Renal cortical epithelial cell (primary cell): ENCODE results near the gene MCM3. TPM values are rescaled to one million over a fixed set of nuclear protein-coding genes. Genes with fewer than 3 reads are reported as not detected.

ENCODE experiments used
- DNase-seq: peaks from one replicate; pipeline ENCODE4 v3.0.0-alpha.2; 2011; ENCODE audit warnings: low read depth
- total RNA-seq: library from RNA; depleted of rRNA; stranded (reverse); fragments of >200 nt; gene quantifications from 2 replicates; pipeline ENCODE4 v1.2.3, GENCODE V29; 2014

The MCM3 gene
- total RNA-seq, result 42.2 and 48.6 TPM in 2 replicates

DNA sequence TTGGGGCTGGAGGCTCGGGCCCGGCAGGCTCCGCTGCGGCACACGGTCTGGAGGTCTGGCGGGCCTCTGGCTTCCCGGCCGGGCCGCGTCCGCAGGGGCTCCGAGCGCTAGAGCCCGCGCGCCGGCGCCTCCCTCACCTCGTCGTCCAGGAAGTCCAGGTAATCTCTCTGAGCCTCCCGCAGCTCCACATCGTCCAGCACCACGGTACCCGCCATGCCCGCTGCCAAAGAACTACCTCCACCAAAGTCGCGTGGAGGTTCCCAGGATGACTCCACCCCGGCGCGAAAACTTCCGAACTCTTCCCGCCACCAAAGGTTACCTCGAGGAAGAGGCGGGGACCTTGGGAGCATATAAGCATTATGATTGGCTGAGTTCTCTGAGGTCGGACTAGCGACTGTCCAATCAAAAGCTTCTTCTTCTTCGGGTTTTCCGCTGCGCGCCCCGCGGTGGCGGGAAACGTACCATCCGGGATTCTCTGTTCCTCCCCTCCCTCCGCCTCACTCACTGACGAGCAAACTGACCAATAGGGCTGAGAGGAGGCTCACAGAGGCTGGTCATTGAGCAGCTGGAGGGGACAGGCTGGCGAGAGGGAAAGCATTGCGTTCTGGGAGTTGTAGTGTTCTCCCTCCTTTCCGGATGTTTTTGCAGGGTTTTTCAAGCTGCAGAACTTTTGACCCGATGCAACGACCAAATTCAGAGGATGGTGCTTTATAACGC is at the start of gene MCM3:
TSS of gene MCM3 (minus strand) at position 283 of the 717 bp plus-strand sequence. CDS start at position 215, 68 bp downstream.
- peak; percentile 99 for DNase-seq

DNA sequence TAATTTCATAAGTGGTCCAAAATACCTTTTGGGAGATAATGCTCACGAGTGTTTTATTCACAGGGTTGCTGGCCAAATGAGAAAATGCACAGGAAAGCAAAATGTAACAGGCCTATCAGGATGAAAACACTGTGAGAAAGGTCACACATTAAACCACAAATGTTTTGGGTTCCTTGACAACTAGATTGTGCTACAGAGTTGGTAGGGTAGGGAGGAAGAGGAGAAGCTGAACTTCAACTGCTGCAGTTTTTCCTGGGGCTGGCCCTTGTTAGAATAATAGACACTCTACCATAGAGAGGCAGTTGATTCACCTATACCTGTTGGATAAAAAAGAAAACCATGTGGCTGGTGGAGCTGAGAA is 49.3 kb upstream of the MCM3 start:
- DNase-seq, result no peak

DNA sequence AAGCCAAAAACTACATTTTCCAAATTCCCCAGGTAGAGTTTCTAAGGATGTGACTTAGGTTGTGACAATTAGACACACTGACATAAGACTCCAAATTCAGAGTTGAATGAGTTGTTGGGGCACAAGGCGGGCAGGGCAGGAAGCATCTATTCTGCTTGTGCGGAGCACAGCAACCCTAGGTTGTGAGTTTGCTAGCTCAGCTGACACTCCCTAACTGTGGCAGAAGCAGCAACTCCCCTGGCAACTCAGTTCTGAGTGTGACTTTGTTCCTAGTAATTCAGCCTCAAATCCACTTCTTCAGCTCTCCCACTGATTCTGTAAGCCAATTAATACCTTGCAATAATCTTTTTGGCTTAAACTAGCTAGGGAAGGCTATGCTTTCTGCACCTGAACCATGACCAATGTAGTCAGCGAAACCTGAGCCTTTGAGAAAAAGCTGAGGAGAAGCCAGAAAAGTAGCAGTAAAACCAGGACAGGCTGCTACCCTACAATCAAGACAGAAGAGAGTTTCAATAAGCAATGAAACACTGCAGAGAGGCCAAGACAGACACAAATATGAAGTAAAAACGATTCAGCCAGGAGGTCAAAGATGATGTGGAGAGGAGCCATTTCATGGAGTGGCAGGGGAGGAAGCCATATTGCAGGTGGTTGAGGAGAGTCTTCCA is 47.4 kb upstream of the MCM3 start:
- DNase-seq, result no peak

DNA sequence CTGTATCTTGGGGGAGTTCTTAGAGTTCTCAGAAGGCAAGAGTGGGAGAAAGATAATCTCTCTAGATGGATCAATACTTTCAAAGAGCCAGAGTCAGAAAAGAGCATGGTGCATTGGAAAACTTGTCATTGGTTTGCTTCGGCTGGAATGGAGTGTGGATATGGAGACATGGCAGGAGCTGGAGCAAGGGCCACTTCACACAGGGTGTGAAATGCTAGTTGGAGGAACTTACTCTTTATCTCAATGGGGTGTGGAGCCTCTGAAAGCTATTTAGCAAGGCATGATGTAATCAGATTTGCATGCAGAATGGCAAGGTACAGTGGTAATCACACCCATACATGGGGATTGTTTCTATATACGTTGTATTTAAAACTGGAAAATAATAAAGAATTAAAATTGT is 45.9 kb upstream of the MCM3 start:
- DNase-seq, result no peak

DNA sequence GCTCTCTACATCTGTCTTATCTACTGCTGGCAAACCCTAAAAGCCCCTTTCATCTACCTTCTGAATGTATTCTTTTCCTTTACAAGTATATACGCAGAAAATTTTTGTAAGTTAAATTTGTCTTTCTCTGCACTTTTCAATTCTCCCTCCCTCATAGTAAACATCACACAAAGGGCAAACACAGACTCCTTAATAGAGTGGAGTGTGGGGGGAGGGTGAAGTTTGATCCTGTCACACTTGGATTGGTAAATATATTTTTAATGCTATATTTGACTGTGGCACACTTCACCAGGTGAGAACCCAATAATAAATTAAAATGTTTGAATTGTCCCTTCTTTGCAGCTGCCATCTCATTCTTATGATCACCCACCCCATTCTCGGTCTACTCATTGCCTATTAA is 44.2 kb upstream of the MCM3 start:
- DNase-seq, result no peak

DNA sequence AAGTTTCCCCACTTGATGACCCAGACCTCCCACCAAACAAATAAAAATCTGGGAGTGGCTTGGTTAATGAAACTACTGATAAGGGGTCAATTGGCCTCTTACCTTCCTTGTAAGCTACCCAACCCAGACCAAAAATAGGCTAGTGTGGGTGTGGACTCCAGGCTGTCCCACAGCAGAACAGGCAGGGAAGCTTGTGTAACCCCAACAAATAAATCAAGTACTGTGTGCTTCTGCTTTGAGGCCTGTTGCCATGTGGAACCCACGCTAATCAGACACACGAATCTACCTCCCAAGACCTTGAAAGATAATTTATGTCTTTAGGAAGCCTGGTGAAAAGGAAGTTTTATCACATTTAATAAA is 43.7 kb upstream of the MCM3 start:
- DNase-seq, result no peak

DNA sequence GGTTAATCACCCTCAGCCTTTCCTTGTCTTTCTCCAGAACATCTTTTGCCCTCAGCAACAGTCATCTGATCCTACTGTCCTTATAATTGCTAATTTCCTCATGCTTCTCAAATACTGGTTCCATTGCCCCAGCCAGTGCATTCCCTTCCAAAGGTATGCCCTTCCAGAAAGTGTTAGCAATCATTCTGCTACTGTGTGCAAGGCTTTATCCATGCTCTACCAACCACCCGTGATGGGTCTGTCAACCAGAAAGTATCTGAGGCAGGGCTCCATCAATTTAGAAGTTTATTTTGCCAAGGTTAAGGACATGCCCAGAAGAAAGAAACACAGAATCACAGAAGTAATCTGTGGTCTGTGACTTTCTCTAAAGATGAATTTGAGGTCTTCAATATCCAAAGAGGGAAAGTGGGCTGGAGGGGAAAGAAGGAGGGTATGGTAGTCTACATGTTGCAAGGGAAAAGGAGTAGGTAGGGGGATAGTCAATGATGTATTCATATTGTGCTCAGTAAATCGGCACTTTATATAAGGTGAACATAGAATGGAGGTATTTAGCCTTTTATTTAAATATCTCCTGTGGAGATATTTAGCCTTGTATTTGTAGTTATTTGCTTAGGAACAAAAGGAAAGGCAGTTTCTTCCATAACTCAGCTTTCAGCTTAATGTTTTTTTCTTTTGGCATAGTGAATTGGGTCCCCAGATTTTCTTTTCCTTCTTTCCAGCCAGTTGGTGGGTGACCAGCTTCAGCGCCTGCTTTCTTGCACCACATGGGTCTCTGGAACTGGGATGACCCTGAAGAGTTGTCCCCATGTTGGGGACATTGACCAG is 42.2 kb upstream of the MCM3 start:
- peak; percentile 43 for DNase-seq

DNA sequence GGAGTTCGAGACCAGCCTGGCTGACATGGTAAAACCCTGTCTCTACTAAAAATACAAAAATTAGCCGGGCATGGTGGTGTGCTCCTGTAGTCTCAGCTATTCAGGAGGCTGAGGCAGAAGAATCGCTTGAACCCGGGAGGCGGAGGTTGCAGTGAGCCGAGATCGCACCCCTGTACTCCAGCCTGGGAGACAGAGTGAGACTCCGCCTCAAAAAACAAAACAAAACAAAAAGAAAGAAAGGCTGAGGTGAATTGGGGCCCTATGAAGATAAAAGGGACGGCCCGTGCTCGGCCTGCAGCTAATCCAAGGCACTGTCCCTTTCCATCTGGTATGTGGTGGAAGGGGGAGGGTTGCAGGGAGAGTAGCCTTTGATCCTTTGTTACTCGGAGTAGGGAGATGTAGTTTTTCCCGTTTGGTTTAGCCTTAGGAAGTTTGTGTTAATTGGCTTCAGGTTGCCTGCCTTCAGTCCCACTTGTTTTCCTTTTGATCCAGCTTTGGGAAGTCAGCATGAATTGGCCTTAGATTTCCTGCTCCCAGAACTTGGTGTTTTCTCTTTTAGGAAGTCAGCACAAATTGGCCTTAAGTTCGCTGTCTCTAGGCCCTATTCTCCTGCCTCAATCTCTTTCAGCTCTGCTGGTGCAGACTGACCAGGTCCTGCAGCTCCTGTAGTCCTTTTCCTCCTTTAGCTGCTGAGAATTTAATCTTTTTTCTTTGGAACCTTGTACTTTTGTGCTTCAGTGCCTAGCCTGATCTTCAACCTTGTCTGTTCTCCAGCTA is 41.3 kb upstream of the MCM3 start:
- DNase-seq, result no peak

DNA sequence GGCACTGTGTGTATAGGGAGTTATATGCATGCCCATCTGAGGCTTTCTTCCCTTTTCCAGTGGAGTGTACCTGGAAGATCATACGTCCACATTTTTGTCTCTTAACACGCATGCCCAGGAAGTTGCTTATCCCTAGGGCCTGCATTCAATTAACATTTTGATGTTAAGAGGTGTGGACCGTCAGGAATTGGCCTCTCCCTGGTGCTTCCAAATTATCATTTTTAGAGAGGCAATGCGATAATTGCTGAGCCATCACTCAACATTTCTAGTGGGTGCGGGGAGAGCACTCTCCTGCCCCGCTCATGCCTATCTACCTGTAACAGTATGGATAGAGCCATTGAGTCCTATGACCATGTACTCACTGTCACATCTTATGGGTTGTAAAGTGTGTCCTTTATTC is 39.6 kb upstream of the MCM3 start:
- no peak for DNase-seq

DNA sequence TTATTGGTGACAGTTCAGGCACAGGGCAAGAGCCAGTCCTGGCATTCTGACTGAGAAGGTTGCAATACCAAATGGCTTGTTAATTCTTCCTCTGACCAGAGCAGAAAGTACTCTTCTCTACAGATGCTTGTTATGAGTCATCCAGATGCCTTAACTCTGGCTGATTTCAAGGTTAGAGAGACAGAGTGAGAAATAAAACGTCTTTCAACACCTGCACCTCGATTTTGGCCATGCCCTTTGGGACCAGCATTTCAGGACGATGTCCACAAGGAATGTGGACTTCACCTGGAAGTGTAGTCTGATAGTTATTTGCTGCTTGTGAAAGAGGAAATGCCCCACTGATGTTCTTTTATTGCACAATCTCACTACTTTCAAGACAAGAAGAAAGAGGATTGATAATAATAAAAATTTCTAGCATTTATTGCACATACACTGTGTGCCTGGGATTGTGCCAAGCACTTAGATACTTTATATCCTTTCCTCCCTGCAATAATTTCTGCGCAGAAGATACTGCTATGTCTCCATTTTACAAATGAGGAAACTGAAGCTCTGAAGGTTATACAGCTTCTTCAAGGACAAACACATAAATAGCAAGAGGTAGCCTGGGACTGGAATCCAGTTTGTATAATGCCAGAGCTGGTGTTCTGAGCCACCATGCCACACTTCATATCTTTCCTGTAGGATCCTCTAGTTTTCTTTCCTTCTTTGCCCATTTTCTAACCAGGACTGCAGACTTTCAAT is 33.5 kb upstream of the MCM3 start:
- peak; percentile 77 for DNase-seq

DNA sequence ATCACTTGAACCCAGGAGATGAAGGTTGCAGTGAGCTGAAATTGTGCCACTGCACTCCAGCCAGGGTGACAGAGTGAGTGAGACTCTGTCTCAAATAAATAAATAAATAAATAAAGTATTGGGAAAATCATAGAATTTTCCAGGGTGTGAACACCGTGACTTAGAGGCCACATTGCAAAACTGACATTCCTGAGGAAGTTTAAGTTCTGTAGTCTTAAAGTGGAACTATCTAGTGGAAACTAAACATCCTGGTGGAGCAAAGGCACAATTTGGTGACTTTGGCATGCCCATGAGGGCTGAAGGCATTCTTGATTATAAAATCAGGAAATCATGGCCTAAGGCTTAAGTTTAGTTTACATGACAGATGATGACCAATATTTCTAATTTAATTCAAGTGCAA is 32.7 kb upstream of the MCM3 start:
- DNase-seq, result no peak

DNA sequence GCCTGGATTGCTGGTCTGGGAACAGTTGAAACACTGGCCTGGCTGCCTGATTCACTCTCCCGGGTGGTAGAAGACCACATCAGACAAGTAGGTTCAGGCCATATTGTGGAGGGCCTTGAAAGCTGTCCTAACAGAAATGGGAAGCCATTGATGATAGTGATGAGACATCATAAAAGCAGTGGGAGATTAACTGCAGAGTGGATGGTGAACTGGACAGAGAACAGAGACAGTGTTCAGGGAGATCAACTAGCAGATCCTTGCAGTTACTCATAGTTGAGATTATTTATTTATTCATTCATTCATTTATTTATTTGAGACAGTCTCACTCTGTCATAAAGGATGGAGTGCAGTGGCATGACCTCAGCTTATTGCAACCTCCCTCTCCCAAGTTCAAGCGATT is 30.2 kb upstream of the MCM3 start:
- no peak for DNase-seq

DNA sequence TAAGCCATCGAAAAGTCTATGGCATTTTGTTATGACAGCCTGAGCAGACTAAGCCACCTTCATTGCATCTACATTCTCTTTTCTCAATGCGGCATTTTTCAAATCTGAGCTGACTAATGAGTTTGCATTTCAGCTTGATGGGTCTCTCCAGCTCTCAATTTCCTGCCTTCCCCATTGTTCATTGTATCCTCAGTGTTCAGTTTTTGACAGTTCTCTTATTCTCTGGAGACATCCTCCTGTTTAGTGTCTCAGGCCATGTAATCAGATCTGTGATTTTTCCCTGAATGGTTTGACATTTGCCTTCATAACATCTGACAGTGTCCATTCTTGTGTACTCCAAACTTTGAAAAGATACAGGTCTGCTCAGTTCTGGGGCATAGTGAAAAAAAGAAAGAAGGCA is 27.9 kb upstream of the MCM3 start:
- no peak for DNase-seq

DNA sequence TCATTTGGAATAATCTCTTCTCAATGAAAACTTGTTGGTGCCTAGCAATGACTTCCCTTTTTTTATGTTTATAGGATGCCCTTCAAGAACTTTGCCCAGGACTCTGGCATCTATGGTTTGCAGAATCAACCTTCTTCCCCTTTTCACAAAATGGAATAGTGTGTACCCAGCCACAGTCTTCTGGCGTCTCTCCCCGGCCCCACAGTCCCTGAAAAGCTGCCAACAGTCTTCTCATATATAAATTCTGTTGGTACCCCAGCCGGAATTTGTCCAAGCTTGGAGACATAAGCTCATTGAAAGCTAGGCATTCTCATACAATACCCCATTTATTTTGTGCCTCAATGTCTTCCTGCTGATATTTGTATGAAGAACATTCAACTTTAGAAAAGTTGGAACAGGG is 26.4 kb upstream of the MCM3 start:
- DNase-seq, result no peak

DNA sequence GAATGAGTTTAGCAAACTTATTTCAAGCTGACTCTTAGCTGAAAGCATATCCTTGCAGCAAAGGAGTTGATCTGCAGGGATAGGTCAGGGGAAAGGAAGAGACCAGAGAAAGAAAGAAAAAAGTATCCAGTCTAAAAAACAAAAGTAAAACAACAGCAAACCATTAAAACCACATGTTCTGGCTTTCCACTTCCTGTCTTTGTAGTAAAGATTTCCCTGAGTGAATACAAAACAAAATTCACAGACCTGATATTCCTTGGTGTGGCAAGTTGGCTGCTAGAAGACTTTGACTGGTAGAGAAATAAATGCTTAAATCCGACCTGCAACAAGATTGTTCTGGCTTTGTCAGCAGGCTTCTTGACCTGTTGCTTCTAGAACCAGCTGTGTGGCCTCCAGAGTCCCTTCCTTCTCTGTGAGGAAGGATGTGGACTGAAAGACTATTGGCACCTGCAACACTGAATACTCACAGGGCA is 23.4 kb upstream of the MCM3 start:
- no peak for DNase-seq

DNA sequence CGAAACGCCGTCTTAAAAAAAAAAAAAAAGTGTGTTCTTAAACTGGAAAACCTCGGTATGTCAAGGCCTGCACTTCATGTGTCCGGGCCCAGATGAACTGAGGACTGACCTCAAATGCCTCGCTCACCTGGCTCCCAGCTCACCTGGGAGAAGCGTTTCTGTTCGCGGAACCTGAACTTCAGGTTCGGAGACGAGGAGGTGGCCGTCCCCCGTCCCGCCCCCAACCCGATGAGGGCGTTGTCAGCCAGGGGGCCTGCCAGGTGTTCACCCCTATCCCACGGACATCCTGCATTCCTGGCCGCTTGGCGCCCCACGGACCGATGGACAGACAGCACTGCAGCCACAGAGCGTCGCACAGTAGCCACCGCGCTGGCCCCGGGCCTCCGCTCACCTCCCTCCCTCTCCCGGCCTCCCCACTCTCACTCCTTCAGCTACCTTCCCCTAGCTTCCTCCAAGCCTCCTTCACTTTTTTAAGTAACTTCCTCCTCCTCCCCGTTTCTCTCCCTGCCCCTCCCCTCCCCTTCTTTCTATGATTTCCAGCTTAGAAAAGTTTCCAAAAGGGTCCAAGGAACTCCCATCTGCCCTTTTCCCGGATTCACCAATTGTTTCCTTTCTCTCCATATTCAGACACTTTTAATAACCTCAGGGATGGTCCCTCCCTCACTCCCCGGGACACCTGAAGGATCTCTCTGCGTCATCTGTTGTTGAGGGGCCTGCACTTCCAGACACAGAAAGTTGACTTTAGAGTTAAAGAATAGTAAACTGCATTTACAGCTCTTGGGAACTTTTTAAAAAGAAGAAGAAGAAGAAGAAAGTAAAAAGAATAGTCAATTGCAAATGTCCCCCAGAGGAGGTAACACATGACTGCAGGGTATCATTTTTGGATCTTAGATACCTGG is 22.7 kb upstream of the MCM3 start:
- DNase-seq, result no peak

DNA sequence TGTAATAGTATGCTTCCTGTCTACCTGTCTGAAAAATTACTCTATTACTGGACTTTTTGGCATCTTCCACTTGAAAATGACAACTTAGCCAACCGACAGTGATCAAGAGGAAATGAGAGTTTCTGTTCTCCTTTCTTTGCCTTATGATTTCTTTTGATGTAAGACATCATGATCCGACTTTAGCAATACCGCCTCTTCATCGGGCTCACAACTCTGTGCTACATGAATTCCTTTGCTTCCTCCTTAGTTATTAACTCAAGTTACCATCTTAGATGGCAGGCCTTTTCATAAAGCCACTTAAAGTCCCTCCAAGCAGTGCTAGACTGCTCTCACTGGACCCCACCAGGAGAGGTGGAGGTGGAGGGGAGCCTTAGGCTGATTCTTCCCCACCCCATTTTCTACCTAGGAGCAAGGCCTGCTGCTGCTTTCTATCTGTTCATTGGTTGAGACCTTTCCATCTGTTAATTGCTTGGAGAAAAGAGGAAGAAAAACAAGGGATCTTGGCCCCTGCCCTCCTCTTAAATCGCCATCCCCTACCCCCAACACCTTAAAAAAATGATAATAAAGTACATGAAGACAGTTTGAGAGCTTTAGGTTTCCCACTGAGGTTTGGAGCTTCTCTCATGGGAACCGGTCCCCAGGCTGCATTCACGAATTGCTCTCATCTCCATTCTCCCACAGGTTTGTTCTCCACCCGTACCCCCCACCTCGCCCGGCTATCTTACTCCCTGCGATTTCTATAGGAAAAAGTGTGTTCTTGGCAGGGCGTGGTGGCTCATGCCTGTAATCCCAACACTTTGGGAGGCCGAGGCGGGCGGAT is 21.6 kb upstream of the MCM3 start:
- DNase-seq, result no peak

DNA sequence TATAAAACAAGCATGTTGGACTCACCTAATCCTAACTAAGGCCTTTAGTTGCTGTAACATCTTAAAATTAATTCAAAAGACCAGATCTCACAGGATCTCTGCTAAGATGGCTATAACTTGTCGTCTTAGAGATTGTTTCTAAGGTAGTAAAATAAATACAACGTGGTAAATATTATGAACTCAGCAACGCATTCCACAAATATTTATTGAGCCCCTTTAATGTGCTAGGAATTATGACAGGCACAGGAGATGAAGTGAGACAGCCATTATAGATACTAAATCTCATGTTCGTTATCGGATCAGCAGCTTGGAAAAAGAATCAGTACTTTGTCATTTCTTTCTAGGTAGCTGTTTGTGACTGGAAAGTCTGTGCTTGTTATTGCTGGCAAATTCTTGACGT is 20.9 kb upstream of the MCM3 start:
- no peak for DNase-seq

DNA sequence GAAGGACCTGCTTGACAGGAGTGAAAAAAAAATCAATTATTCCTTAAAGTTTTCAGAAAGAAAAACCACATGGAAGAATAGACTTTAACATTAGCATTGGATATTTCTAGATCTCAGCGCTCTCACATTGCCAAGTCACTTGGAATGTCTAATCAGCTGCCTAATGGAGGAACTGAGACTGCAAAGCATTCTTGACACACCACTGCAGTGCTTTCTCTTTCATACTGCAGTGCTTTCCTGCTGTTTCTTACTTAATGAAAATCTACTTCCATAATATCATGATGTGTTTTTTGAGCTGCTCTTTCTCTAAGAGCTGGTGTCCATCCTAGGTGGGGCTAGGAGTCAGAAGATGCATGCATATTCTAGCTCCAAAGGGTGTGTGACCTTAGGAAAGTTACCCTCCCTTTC is 20.4 kb upstream of the MCM3 start:
- DNase-seq, result peak; percentile 61
